GM23338 (cell line): Measurements from ENCODE around the gene DERA. TPM values are rescaled to one million over a fixed set of nuclear protein-coding genes. Genes with fewer than 3 reads are reported as not detected.
A peak's percentile ranks its signal among the peaks of the same experiment; 100 is the strongest.

ENCODE experiments used
- ATAC-seq: fragments of 200-7000 bp; cut with Tn5 transposase; 3 replicates; pipeline ENCODE4 v1.9.1; 2020
- DNase-seq: peaks from one replicate; pipeline ENCODE4 v3.0.0-alpha.2; 2015; ENCODE audit warnings: low spot score
- H2AFZ ChIP-seq: fragments of 200-600 bp; sonication (generic); 2 replicates; pipeline ENCODE4 v1.8.0; 2016; ENCODE audit warnings: antibody characterized with exemption, mild to moderate bottlenecking, moderate library complexity
- H3F3A ChIP-seq: fragments of 200-600 bp; sonication (generic); replicated peaks from 2 replicates; pipeline ENCODE4 v1.8.0; 2017; ENCODE audit warnings: antibody characterized with exemption, mixed run types, low read depth
- H3K27ac ChIP-seq: fragments of 200-600 bp; sonication (generic); 2 replicates; pipeline ENCODE4 v1.6.1; 2016; ENCODE audit warnings: low read depth
- H3K27me3 ChIP-seq: fragments of 200-600 bp; sonication (generic); 2 replicates; pipeline ENCODE4 v1.8.0; 2016; ENCODE audit warnings: mild to moderate bottlenecking, mixed run types, moderate library complexity; ENCODE audit not compliant: insufficient read depth
- H3K36me3 ChIP-seq: fragments of 200-600 bp; sonication (generic); 2 replicates; pipeline ENCODE4 v1.8.0; 2016; ENCODE audit warnings: mild to moderate bottlenecking; ENCODE audit not compliant: insufficient read depth
- H3K4me1 ChIP-seq: fragments of 200-600 bp; sonication (generic); 2 replicates; pipeline ENCODE4 v1.8.0; 2016; ENCODE audit warnings: mild to moderate bottlenecking, moderate library complexity; ENCODE audit not compliant: insufficient read depth
- H3K4me2 ChIP-seq: fragments of 200-600 bp; sonication (generic); 2 replicates; pipeline ENCODE4 v1.7.1; 2017; ENCODE audit warnings: mixed run types
- H3K4me3 ChIP-seq: fragments of 200-600 bp; sonication (generic); 2 replicates; pipeline ENCODE4 v1.6.1; 2016; ENCODE audit warnings: mixed run types
- H3K79me2 ChIP-seq: fragments of 200-600 bp; sonication (generic); replicated peaks from 2 replicates; pipeline ENCODE4 v1.8.0; 2017; ENCODE audit warnings: mild to moderate bottlenecking; ENCODE audit not compliant: insufficient read depth
- H3K9me2 ChIP-seq: fragments of 200-600 bp; sonication (generic); 2 replicates; pipeline ENCODE4 v1.8.0; 2017; ENCODE audit not compliant: insufficient read depth
- H4K20me1 ChIP-seq: fragments of 200-600 bp; sonication (generic); replicated peaks from 2 replicates; pipeline ENCODE4 v1.8.0; 2017; ENCODE audit warnings: mild to moderate bottlenecking; ENCODE audit not compliant: insufficient read depth
- H3K27ac Mint-ChIP-seq: 2 replicates; pipeline ENCODE4 v1.8.0; 2020; ENCODE audit warnings: inconsistent platforms, mild to moderate bottlenecking, moderate library complexity, mixed read lengths
- H3K27me3 Mint-ChIP-seq: 3 replicates; pipeline ENCODE4 v1.8.0; 2022; ENCODE audit warnings: low read depth, mild to moderate bottlenecking, moderate library complexity, mixed read lengths, inconsistent platforms; ENCODE audit not compliant: insufficient read depth, poor library complexity
- H3K36me3 Mint-ChIP-seq: 3 replicates; pipeline ENCODE4 v1.8.0; 2021; ENCODE audit warnings: low read depth, mild to moderate bottlenecking, inconsistent platforms, moderate library complexity, mixed read lengths
- H3K4me1 Mint-ChIP-seq: 3 replicates; pipeline ENCODE4 v1.8.0; 2020; ENCODE audit warnings: mild to moderate bottlenecking, inconsistent platforms, mixed read lengths
- H3K4me3 Mint-ChIP-seq: 3 replicates; pipeline ENCODE4 v1.8.0; 2021; ENCODE audit warnings: moderate library complexity, mild to moderate bottlenecking, inconsistent platforms, mixed read lengths
- H3K9me3 Mint-ChIP-seq: 3 replicates; pipeline ENCODE4 v1.8.0; 2020; ENCODE audit warnings: moderate library complexity, mild to moderate bottlenecking, inconsistent platforms, mixed read lengths
- CTCF ChIP-seq, 2 experiments: fragments of 200-600 bp in 1 of 2; sonication (generic) in 1 of 2; conservative IDR thresholded peaks; 2 replicates each; pipeline versions ENCODE4 v1.5.1 to v1.6.1; 2016 to 2017; ENCODE audit warnings: antibody characterized with exemption in 2 of 2, low read depth in 2 of 2, mild to moderate bottlenecking in 2 of 2, moderate library complexity in 1 of 2
- ETS1 ChIP-seq: IDR thresholded peaks from 2 replicates; pipeline ENCODE4 v1.6.1; 2016; ENCODE audit warnings: antibody characterized with exemption
- EZH2 ChIP-seq: fragments of 200-600 bp; sonication (generic); IDR thresholded peaks from one replicate; pipeline ENCODE4 v1.8.0; 2017; ENCODE audit warnings: antibody characterized with exemption, mild to moderate bottlenecking, low read depth; ENCODE audit not compliant: unreplicated experiment
- STAT1 ChIP-seq: IDR thresholded peaks from one replicate; pipeline ENCODE4 v1.6.1; 2016; ENCODE audit warnings: antibody characterized with exemption; ENCODE audit not compliant: unreplicated experiment
- ZNF331 ChIP-seq: fragments of 250-450 bp; sonication (Bioruptor Pico); IDR thresholded peaks from 2 replicates; pipeline ENCODE4 v1.5.0; 2020; ENCODE audit warnings: low read depth, mild to moderate bottlenecking, moderate library complexity
- polyA plus RNA-seq: library from polyadenylated mRNA; unstranded; fragments of >200 nt; fragmentation: Nextera tagmentation; extraction: Ambion mirVana; gene quantifications from 2 replicates; pipeline ENCODE4 v1.2.1, GENCODE V29; 2016
- total RNA-seq: library from RNA; depleted of rRNA; stranded (reverse); fragments of >200 nt; shearing (Covaris generic); gene quantifications from 2 replicates; pipeline ENCODE4 v1.2.3, GENCODE V29; 2014

Gene DERA
- total and polyA plus RNA-seq, 2 experiments from 2014 or later, result 20.4 to 27.3 TPM

- Histone ChIP-seq H3K9me2 (no peaks in the 10 kb centered on the region), H3K27me3 (no peaks in the 10 kb centered on the region), H3K4me3 (no peak overlapping the region), H3F3A (no peaks in the 10 kb centered on the region), H3K36me3 (no peaks in the 10 kb centered on the region), H4K20me1 (no peaks in the 10 kb centered on the region), H2AFZ (no peak overlapping the region), H3K79me2 (no peaks in the 10 kb centered on the region), H3K27ac (no peak overlapping the region), H3K4me2 (peak overlapping the region; percentile 2; the same call in 1 of the 2 replicates), H3K4me1 (peaks cover 22% of the 10 kb centered on the region; the same call in 1 of the 2 replicates)
- H3K9me3 Mint-ChIP-seq, result no peaks in the 10 kb centered on the region
- peak overlapping the region; percentile 66 for H3K27ac Mint-ChIP-seq
- no peak for TF ChIP-seq EZH2
- no peak for TF ChIP-seq ETS1
- TF ChIP-seq ZNF331 (CRISPR knock-in tag), result no peak
- DNase-seq (no peak), ATAC-seq (no peak)
- no peak overlapping the region for H3K4me3 Mint-ChIP-seq
- peaks cover 9% of the 10 kb centered on the region; the same call in 2 of the 3 replicates for H3K36me3 Mint-ChIP-seq
- H3K4me1 Mint-ChIP-seq, result peaks cover 20% of the 10 kb centered on the region
- H3K27me3 Mint-ChIP-seq, result peaks cover 2% of the 10 kb centered on the region
Measured at GRCh38 chr12:15982071-15982470, 70.9 kb downstream of the DERA start.

GRCh38 chr12:15982471-15982870 lies 71.3 kb downstream of the DERA start:
- Mint-ChIP-seq H3K27ac (peak overlapping the region; percentile 66), H3K4me3 (no peak overlapping the region)
- peak; percentile 65 for ATAC-seq

More at GRCh38 chr12:15982471-15982870, 71.3 kb downstream of the DERA start:
- H3K4me1 Mint-ChIP-seq, result peaks cover 20% of the 10 kb centered on the region
- no peaks in the 10 kb centered on the region for H3K9me2 ChIP-seq
- H3K79me2 ChIP-seq, result no peaks in the 10 kb centered on the region
- H3K36me3 Mint-ChIP-seq, result peaks cover 10% of the 10 kb centered on the region; the same call in 2 of the 3 replicates
- peaks cover 2% of the 10 kb centered on the region for H3K27me3 Mint-ChIP-seq
- no peak overlapping the region for H2AFZ ChIP-seq
- H3K4me1 ChIP-seq, result peaks cover 22% of the 10 kb centered on the region; the same call in 1 of the 2 replicates
- peak overlapping the region; percentile 24 for H3K4me2 ChIP-seq
- no peak overlapping the region for H3K4me3 ChIP-seq
- H4K20me1 ChIP-seq, result no peaks in the 10 kb centered on the region
- H3K27ac ChIP-seq, result no peak overlapping the region
- H3F3A ChIP-seq, result no peaks in the 10 kb centered on the region
- no peaks in the 10 kb centered on the region for H3K27me3 ChIP-seq
- TF ChIP-seq CTCF (conservative IDR thresholded peaks at IDR 0.05; ENCODE audit: low read depth in 2 of 2) (peak; percentile 46), STAT1 (no peak)
- peak; percentile 43 for DNase-seq
- H3K36me3 ChIP-seq, result no peaks in the 10 kb centered on the region
- no peaks in the 10 kb centered on the region for H3K9me3 Mint-ChIP-seq
